GM12865 (cell line): ENCODE data around the gene CCSER1.
"Not testable (repeated sequence)": the region's sequence is repeated elsewhere in the genome, so short reads cannot be mapped to it uniquely, and the experiment has no call there.

Experiments used
- DNase-seq: peaks from one replicate; pipeline ENCODE4 v3.0.0; 2010; ENCODE audit warnings: low read depth
- H3K4me3 ChIP-seq: 2 replicates; pipeline ENCODE4 v1.5.1; 2011; ENCODE audit warnings: mild to moderate bottlenecking, low read depth, low read length, control low read depth
- TF ChIP-seq, protein P1 (sequence below): IDR thresholded peaks from 2 replicates; pipeline ENCODE4 v1.5.1; 2011; ENCODE audit warnings: low read length, control low read depth, low read depth, inconsistent platforms; ENCODE audit not compliant: insufficient read depth; ENCODE audit errors: missing control alignments

The CCSER1 gene

DNA sequence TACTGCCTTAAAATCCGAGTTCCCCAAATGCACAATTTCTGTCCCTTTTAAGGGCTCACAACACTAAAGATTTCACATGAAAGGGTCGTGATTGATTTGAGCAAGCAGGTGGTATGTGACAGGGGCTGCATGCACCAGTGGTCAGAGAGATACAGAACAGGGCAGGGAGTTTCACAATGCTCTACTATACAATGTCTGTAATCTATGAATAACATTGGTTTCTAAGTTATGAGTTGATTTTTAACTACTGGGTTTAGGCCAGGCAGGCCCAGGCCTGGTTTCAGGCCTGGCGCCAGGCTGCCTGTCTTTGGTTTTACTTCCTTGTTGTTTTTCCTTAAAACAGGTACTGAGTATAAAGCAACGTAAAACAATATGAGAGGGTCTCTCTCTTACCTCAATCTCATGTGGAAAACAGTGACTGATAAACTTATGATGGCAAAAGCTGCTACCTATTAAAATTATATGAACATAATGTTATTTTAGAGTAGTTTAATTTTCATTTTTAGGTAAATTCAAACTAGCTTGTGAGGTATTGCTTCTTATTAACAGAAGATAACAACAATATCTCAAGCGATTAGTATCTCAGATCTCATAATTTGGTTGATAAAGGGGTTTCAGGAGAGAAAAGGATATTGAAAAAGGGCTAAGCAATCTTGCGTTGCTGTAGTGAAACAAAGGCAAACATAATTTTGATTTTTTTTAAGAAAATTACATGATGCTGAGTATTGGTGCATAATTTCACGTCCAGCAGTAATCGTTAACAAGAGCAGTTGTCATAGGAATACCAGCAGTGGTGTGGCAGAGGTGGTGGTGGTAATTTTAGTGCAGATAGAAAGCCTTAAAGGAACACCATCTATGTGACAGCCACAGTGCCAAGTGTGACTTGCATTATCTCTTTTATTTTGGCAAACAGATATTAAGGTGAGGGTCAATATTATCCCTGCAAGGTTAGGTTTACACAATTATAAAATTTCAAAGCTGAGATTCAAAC, 1232.1 kb downstream of the CCSER1 start:
- no peak overlapping the region for H3K4me3 ChIP-seq
- TF ChIP-seq, protein P1, sequence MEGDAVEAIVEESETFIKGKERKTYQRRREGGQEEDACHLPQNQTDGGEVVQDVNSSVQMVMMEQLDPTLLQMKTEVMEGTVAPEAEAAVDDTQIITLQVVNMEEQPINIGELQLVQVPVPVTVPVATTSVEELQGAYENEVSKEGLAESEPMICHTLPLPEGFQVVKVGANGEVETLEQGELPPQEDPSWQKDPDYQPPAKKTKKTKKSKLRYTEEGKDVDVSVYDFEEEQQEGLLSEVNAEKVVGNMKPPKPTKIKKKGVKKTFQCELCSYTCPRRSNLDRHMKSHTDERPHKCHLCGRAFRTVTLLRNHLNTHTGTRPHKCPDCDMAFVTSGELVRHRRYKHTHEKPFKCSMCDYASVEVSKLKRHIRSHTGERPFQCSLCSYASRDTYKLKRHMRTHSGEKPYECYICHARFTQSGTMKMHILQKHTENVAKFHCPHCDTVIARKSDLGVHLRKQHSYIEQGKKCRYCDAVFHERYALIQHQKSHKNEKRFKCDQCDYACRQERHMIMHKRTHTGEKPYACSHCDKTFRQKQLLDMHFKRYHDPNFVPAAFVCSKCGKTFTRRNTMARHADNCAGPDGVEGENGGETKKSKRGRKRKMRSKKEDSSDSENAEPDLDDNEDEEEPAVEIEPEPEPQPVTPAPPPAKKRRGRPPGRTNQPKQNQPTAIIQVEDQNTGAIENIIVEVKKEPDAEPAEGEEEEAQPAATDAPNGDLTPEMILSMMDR = no peak
- DNase-seq = peak; percentile 69

DNA sequence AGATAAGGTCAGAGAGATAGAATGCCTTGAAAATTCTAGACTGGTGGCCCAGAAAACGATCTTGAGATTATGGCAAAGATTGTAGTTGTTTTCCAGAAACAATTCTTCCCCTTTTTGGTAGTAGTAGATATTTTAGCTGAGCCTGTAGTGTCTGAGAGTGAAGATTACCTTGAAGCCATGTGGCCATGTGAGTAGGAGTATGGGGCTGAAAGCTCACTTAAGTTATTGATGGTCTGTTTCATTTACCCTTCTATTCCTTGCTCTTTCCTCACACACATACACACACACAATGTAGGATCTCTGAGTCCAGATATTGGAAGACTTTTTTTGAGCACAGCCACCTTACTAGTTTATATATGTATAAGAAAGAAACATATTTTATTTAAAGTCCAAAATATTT, 1234.9 kb downstream of the CCSER1 start:
- TF ChIP-seq, protein P1 = no peak
- no peak for DNase-seq
- H3K4me3 ChIP-seq = 0 out of 2 replicates have a peak overlapping the region, but pooled peaks have one; percentile 8

DNA sequence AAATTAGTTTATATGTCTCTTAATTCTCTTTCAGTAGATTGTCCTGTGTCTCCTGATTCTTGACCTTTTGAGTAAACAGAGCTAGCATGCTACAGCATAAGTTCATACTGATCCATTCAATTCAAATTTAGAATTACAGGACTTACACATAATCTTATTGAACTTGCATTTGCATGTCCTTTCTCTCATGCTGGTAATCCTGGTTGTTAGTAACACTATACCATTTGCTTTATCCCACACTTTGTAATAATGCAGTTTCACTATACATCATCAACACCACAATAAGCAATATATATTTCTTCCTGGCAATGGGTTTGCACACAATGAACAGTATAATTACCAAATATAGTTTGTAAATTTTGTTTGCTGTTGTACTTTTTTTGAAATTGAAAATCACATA, 1239.4 kb downstream of the CCSER1 start:
- H3K4me3 ChIP-seq = no peak overlapping the region
- no peak for DNase-seq
- TF ChIP-seq, protein P1 = no peak

DNA sequence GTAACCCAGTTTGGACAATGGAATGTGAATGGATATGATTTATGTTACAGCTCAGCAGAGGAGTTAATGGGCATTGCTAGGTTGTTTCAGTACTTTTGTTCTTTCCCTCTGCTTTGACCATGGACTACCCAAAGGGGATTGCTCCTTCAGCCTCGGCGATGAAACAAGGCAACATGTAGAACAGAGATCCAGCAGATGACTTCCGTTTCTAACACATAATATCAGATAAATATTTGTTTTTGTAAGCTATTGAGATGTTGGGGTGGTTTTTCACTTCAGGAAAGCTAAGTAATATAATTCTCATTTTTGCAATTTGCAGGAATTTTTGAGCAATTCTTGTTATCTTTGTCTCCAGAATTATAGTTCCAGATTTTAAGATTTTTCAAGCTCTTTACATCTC, 1241.9 kb downstream of the CCSER1 start:
- DNase-seq = no peak
- TF ChIP-seq, protein P1 = no peak
- H3K4me3 ChIP-seq = no peak overlapping the region

DNA sequence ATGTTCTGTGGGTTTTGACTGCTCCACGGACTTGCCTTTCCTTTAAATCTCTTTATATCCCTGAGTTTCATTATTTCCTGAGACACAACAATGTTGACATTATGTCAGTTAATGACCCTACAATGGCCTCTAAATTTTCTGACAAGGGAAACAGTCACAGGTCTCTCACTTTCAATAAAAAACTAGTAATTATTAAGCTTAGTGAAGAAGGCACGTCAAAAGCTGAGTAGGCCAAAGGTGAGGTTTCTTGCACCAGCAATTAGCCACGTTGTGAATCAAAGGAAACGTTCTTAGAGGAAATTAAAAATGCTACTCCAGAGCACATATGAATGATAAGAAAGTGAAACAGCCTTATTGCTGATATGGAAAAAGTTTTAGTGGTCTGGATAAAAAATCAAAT, 1246.4 kb downstream of the CCSER1 start:
- DNase-seq = no peak
- H3K4me3 ChIP-seq = no peak overlapping the region
- TF ChIP-seq, protein P1 = no peak

DNA sequence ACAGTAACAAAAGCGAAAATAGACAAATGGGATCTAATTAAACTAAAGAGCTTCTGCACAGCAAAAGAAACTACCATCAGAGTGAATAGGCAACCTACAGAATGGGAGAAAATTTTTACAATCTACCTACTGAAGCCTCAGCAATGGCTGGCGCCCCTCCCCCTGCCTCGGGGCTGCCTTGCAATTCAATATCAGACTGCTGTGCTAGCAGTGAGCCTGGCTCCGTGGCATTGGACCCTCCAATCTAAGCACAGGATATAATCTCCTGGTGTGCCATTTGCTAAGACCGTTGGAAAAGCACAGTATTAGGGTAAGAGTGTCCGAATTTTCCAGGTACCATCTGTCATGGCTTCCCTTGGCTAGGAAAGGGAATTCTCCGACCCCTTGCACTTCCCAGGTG, 1278.2 kb downstream of the CCSER1 start:
- DNase-seq, H3K4me3 ChIP-seq: not testable (repeated sequence)

DNA sequence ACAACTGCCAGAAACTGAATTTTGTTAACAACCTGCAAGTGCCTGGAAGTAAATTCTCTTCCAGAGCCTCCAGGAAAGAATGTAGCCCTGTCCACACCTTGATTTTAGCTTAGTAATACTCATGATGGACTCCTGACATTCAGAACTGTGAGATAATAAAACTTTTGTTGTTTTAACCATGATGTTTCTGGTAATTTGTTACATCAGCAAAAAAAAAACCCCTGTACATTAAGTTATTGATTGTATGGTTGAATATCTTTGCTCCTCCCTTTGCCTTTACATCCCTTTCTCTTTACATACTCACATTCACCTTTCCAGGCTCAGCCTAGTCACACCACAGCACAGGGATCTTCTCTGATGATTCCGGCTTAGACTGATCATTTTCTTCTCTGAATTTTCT, 1294.8 kb downstream of the CCSER1 start:
- H3K4me3 ChIP-seq = no peak overlapping the region
- no peak for DNase-seq
- TF ChIP-seq, protein P1 = no peak
